ENCODE results near the gene CD180.

Gene CD180

DNA sequence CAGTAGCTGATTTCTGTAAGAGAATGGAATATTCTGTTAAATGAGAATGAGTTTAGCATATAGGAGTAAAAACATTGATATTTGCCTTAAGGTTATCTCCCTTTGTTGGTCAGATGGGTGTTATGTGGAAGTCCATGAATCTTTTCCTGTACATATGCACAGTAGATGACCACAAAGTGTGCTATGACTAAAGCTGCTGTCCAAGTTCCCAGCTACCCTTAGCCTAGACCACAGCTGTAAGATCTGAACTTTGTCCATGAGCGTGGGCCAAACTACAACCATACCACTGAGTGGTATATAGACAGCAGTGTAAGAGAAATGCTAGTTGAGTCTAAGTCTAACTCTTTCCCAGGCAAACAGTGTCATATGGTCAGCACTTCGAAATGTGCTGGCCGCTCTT is 48.8 kb downstream of the CD180 start:
- Histone ChIP-seq H3K27me3 (replicated peaks) (no peaks in the 10 kb centered on the region), H3K4me3 (ENCODE audit: low read depth, low read length) (no peak overlapping the region), H3K36me3 (replicated peaks) (peaks cover 18% of the 10 kb centered on the region), H3K27ac (no peak overlapping the region)
- in situ Hi-C loops (cut with HindIII; ENCODE audit: low pct_ligation_motif_present, low sequenced_read_pairs) = no loop called here
- DNase-seq = peak; percentile 50
- TF ChIP-seq, protein P1, sequence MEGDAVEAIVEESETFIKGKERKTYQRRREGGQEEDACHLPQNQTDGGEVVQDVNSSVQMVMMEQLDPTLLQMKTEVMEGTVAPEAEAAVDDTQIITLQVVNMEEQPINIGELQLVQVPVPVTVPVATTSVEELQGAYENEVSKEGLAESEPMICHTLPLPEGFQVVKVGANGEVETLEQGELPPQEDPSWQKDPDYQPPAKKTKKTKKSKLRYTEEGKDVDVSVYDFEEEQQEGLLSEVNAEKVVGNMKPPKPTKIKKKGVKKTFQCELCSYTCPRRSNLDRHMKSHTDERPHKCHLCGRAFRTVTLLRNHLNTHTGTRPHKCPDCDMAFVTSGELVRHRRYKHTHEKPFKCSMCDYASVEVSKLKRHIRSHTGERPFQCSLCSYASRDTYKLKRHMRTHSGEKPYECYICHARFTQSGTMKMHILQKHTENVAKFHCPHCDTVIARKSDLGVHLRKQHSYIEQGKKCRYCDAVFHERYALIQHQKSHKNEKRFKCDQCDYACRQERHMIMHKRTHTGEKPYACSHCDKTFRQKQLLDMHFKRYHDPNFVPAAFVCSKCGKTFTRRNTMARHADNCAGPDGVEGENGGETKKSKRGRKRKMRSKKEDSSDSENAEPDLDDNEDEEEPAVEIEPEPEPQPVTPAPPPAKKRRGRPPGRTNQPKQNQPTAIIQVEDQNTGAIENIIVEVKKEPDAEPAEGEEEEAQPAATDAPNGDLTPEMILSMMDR (IDR thresholded peaks at IDR 0.05; ENCODE audit: low read depth, low read length, missing control alignments) = no peak

DNA sequence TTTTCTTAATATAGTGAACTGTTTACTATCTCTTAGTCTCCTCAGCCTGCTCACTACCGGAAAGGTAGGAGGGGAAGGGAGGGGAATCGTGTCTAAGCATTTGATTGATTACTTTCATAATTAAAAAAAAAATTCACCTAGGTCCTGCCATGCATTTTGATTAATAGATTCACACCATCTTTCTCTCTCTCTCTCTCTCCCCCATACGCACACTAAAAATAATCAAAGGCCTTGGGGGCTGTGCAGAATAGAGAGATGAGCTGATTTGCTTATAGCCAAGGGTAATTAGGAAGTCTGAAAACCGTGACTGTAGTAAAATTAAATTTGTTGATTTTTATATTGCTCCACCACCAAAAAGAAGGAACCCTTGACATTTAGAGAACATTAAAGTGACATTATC is 49.6 kb downstream of the CD180 start:
- TF ChIP-seq, protein P1 (IDR thresholded peaks at IDR 0.05; ENCODE audit: low read depth, low read length, missing control alignments) = no peak
- DNase-seq = no peak
- no peaks in the 10 kb centered on the region for H3K27me3 ChIP-seq (replicated peaks)
- H3K4me3 ChIP-seq (ENCODE audit: low read depth, low read length) = no peak overlapping the region
- in situ Hi-C loops (cut with HindIII; ENCODE audit: low pct_ligation_motif_present, low sequenced_read_pairs) = no loop called here
- no peak overlapping the region for H3K27ac ChIP-seq
- H3K36me3 ChIP-seq (replicated peaks) = peaks cover 22% of the 10 kb centered on the region

DNA sequence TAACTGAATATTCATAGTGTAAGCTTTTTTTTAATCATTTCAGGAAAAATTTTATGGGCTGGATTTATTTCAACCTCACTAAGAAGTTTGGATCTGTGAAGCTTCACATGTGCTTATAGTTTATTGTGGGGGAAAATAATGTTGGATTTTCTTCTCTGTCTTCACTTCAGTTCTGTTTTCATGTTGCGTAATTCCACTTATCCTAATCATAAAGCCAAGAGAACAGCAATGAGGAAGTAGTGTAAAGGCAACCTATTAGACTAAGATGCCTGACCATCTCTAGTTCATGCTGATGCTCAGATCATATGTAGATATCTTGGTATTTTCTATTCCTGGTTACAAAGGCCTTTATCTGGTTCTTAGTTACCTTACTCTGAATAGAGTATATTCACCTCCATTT is 50.0 kb downstream of the CD180 start:
- TF ChIP-seq, protein P1 (IDR thresholded peaks at IDR 0.05; ENCODE audit: low read depth, low read length, missing control alignments) = no peak
- Histone ChIP-seq H3K4me3 (ENCODE audit: low read depth, low read length) (no peak overlapping the region), H3K27me3 (replicated peaks) (no peaks in the 10 kb centered on the region), H3K36me3 (replicated peaks) (peaks cover 22% of the 10 kb centered on the region), H3K27ac (no peak overlapping the region)
- in situ Hi-C loops (cut with HindIII; ENCODE audit: low pct_ligation_motif_present, low sequenced_read_pairs) = no loop called here
- DNase-seq = no peak

DNA sequence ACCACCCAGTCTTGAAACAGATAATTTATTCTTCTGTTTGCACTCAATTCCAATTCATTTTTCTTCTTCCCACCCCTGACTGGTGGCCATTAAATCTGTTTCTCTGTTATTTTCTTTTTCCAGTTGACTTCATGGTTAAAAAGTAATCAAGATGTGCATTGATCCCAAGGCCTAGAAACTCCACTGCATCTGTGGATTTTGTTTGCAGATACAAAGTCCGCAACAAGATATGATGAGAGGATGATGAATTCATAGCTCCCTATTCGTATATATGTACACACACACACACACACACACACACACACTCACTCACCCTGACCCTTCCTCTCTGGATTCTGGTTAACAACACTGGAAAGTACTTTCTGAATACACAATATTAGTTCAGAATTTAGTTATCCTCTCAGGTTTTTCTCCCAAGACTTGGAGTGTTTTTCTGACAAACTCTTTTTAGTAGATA is 52.4 kb downstream of the CD180 start:
- no peaks in the 10 kb centered on the region for H3K27me3 ChIP-seq (replicated peaks)
- no peak for DNase-seq
- in situ Hi-C loops (cut with HindIII; ENCODE audit: low pct_ligation_motif_present, low sequenced_read_pairs) = no loop called here
- TF ChIP-seq, protein P1 (IDR thresholded peaks at IDR 0.05; ENCODE audit: low read depth, low read length, missing control alignments) = no peak
- H3K36me3 ChIP-seq (replicated peaks) = peaks cover 22% of the 10 kb centered on the region
- H3K4me3 ChIP-seq (ENCODE audit: low read depth, low read length) = no peak overlapping the region
- no peak overlapping the region for H3K27ac ChIP-seq

DNA sequence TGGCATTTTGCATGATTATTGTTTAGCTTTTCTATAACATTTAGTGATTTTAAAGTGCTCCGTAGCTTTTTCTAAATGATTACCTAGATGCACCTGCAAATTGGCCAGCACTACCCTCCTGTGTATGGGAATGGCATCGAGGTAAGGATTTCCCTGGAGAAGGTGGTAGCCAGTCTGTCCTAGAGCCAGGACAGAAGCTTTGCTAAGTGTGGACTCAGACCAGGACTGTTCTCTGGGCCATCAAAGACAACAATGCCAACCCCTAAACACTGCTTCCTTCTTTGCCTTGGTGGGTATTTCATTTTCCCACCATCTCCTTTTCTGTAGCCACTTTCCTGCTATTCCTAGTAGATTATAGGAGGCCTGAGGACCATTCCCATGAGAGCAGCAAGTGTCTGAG is 53.0 kb downstream of the CD180 start:
- no peak overlapping the region for H3K4me3 ChIP-seq (ENCODE audit: low read depth, low read length)
- in situ Hi-C loops (cut with HindIII; ENCODE audit: low pct_ligation_motif_present, low sequenced_read_pairs) = no loop called here
- no peak overlapping the region for H3K27ac ChIP-seq
- TF ChIP-seq, protein P1 (IDR thresholded peaks at IDR 0.05; ENCODE audit: low read depth, low read length, missing control alignments) = no peak
- no peak for DNase-seq
- H3K36me3 ChIP-seq (replicated peaks) = peaks cover 22% of the 10 kb centered on the region
- H3K27me3 ChIP-seq (replicated peaks) = no peaks in the 10 kb centered on the region

DNA sequence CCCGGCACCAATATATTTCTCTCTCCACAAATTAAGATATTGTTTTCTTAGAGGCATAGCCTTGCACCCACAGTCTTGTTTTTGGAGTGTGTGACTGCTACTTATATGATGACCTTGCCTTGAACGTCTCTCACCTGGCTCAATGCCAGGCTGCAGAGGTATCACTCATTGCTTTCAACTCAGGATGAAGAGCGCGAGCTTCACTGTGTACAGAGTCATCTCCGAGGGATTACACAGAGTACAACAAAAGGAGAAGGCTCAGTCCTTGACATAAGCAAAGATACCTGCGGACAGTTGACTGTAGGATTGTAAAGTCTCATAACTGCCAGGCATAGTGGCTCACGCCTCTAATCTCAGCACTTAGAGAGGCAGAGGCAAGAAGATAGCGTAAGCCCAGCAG is 53.8 kb downstream of the CD180 start:
- TF ChIP-seq, protein P1 (IDR thresholded peaks at IDR 0.05; ENCODE audit: low read depth, low read length, missing control alignments) = no peak
- peaks cover 23% of the 10 kb centered on the region for H3K36me3 ChIP-seq (replicated peaks)
- in situ Hi-C loops (cut with HindIII; ENCODE audit: low pct_ligation_motif_present, low sequenced_read_pairs) = no loop called here
- H3K27me3 ChIP-seq (replicated peaks) = no peaks in the 10 kb centered on the region
- no peak for DNase-seq
- no peak overlapping the region for H3K27ac ChIP-seq
- H3K4me3 ChIP-seq (ENCODE audit: low read depth, low read length) = no peak overlapping the region
